ENCODE data around the gene CAPN13.

CAPN13 gene

GRCh38 chr2:30823452-30823851, 16.2 kb upstream of the CAPN13 start:
- TF ChIP-seq CTCF (IDR thresholded peaks at IDR 0.05; ENCODE audit: insufficient read depth, low read depth, low read length, missing control alignments) = no peak
- DNase-seq (ENCODE audit: low read depth) = no peak
- no peak overlapping the region for H3K4me3 ChIP-seq (ENCODE audit: low read length)

- no peak overlapping the region for H3K4me3 ChIP-seq (ENCODE audit: low read length)
- TF ChIP-seq CTCF (IDR thresholded peaks at IDR 0.05; ENCODE audit: insufficient read depth, low read depth, low read length, missing control alignments) = no peak
- DNase-seq (ENCODE audit: low read depth) = no peak
Observed at GRCh38 chr2:30821960-30822359, 14.7 kb upstream of the CAPN13 start.

GRCh38 chr2:30820381-30821055, 13.3 kb upstream of the CAPN13 start:
- TF ChIP-seq CTCF (IDR thresholded peaks at IDR 0.05; ENCODE audit: insufficient read depth, low read depth, low read length, missing control alignments) = no peak
- no peak overlapping the region for H3K4me3 ChIP-seq (ENCODE audit: low read length)
- no peak for DNase-seq (ENCODE audit: low read depth)

- no peak for DNase-seq (ENCODE audit: low read depth)
- no peak overlapping the region for H3K4me3 ChIP-seq (ENCODE audit: low read length)
- no peak for TF ChIP-seq CTCF (IDR thresholded peaks at IDR 0.05; ENCODE audit: insufficient read depth, low read depth, low read length, missing control alignments)
Observed at GRCh38 chr2:30809938-30810337, 2.7 kb upstream of the CAPN13 start.

GRCh38 chr2:30808695-30809094, 1.4 kb upstream of the CAPN13 start:
- TF ChIP-seq CTCF (IDR thresholded peaks at IDR 0.05; ENCODE audit: insufficient read depth, low read depth, low read length, missing control alignments) = no peak
- DNase-seq (ENCODE audit: low read depth) = no peak
- H3K4me3 ChIP-seq (ENCODE audit: low read length) = no peak overlapping the region

GRCh38 chr2:30803281-30803680, 4.0 kb downstream of the CAPN13 start:
- H3K4me3 ChIP-seq (ENCODE audit: low read length) = no peak overlapping the region
- no peak for TF ChIP-seq CTCF (IDR thresholded peaks at IDR 0.05; ENCODE audit: insufficient read depth, low read depth, low read length, missing control alignments)
- DNase-seq (ENCODE audit: low read depth) = no peak

- TF ChIP-seq CTCF (IDR thresholded peaks at IDR 0.05; ENCODE audit: insufficient read depth, low read depth, low read length, missing control alignments) = no peak
- no peak for DNase-seq (ENCODE audit: low read depth)
Observed at GRCh38 chr2:30802611-30803010, 4.6 kb downstream of the CAPN13 start.

More at GRCh38 chr2:30802611-30803010, 4.6 kb downstream of the CAPN13 start:
- H3K4me3 ChIP-seq (ENCODE audit: low read length) = no peak overlapping the region
